ENCODE results near the gene CST4. TPM values are rescaled to one million over a fixed set of nuclear protein-coding genes. Genes with fewer than 3 reads are reported as not detected.

Gene CST4
- total RNA-seq, 3 donors from 2014 or later (not counting 1 experiment from before 2014, with no cell fraction given), result not detected

DNA sequence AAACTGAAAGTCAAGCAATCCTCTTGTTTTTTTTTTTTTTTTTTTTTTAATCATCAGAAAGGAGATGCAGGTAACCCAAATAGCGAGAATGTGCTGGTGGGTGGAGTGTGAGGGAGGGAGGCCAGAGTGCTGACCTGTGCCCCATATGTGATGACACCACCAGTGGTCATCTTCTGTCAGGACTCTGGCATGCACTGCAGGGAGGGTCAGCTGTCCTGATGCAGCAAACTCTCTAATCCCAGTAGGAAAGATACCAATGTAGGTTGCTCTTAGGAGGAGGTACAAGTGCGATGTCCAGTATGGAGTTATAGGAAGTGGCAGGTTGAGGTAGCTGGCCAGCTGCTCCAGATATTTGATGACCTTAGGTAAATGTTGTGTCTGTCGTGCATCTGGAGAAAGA lies 2.8 kb upstream of the CST4 start:
- Mint-ChIP-seq H3K27me3 (ENCODE audit: low read depth in 2 of 2) (peaks cover 7 to 8% of the 10 kb centered on the region in 2 donors), H3K4me1 (no peaks in the 10 kb centered on the region), H3K36me3 (no peaks in the 10 kb centered on the region), H3K9me3 (no peaks in the 10 kb centered on the region), H3K27ac (no peak overlapping the region), H3K4me3 (no peak overlapping the region)
- ATAC-seq (no peak), DNase-seq (no peak)
- H3K4me1 ChIP-seq (ENCODE audit: control insufficient read depth, insufficient read depth, low read length), result no peaks in the 10 kb centered on the region
- no peak overlapping the region for H3K27ac ChIP-seq (ENCODE audit: low read length)
- H3K4me3 ChIP-seq (ENCODE audit: low read length), result no peak overlapping the region
- no peaks in the 10 kb centered on the region for H3K27me3 ChIP-seq (ENCODE audit: control insufficient read depth, insufficient read depth, low read length)
- no peaks in the 10 kb centered on the region for H3K36me3 ChIP-seq (ENCODE audit: control insufficient read depth, insufficient read depth, low read length)
- intact Hi-C loops (cut with micrococcal nuclease), result no loop called here
- TF ChIP-seq, protein P1, sequence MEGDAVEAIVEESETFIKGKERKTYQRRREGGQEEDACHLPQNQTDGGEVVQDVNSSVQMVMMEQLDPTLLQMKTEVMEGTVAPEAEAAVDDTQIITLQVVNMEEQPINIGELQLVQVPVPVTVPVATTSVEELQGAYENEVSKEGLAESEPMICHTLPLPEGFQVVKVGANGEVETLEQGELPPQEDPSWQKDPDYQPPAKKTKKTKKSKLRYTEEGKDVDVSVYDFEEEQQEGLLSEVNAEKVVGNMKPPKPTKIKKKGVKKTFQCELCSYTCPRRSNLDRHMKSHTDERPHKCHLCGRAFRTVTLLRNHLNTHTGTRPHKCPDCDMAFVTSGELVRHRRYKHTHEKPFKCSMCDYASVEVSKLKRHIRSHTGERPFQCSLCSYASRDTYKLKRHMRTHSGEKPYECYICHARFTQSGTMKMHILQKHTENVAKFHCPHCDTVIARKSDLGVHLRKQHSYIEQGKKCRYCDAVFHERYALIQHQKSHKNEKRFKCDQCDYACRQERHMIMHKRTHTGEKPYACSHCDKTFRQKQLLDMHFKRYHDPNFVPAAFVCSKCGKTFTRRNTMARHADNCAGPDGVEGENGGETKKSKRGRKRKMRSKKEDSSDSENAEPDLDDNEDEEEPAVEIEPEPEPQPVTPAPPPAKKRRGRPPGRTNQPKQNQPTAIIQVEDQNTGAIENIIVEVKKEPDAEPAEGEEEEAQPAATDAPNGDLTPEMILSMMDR (IDR thresholded peaks at IDR 0.05), result no peak
- WGBS (ENCODE audit: insufficient coverage), result 91% methylated on average over 3 of the region's 3 CpGs
- no peaks in the 10 kb centered on the region for H3K9me3 ChIP-seq (ENCODE audit: control insufficient read depth, insufficient read depth, low read length)

DNA sequence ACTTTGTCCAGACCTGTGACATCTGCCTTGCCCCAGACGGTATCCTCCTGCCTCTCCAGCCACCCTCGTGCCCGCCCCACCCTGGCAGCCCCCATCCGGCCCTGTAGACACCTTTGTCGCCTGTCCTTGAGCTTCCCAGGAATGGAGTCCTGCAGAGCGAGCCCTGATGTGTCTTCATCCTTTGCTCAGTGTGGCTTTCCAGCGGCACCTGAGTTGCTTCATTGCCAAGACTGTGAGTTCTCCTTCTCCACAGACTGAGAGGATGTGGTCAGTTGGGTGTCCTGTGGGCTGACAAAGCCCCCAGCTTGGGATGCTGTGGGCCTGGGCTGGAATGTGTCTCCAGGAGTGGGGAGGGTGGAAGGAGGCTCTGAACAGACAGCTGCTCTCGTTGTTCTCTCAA lies 1.7 kb upstream of the CST4 start:
- intact Hi-C loops (cut with micrococcal nuclease), result no loop called here
- DNase-seq, result no peak
- Histone ChIP-seq H3K9me3 (ENCODE audit: control insufficient read depth, insufficient read depth, low read length) (no peaks in the 10 kb centered on the region), H3K27me3 (ENCODE audit: control insufficient read depth, insufficient read depth, low read length) (no peaks in the 10 kb centered on the region), H3K4me3 (ENCODE audit: low read length) (no peak overlapping the region), H3K27ac (ENCODE audit: low read length) (no peak overlapping the region), H3K4me1 (ENCODE audit: control insufficient read depth, insufficient read depth, low read length) (no peaks in the 10 kb centered on the region), H3K36me3 (ENCODE audit: control insufficient read depth, insufficient read depth, low read length) (no peaks in the 10 kb centered on the region)
- peaks cover 5 to 8% of the 10 kb centered on the region in 2 donors for H3K27me3 Mint-ChIP-seq (ENCODE audit: low read depth in 2 of 2)
- H3K4me1 Mint-ChIP-seq, result no peaks in the 10 kb centered on the region
- 88% methylated on average over 7 of the region's 8 CpGs for WGBS (ENCODE audit: insufficient coverage)
- no peak overlapping the region for H3K4me3 Mint-ChIP-seq
- no peaks in the 10 kb centered on the region for H3K36me3 Mint-ChIP-seq
- H3K27ac Mint-ChIP-seq, result no peak overlapping the region
- TF ChIP-seq, protein P1 (IDR thresholded peaks at IDR 0.05), result no peak
- H3K9me3 Mint-ChIP-seq, result no peaks in the 10 kb centered on the region
- ATAC-seq, result no peak

- intact Hi-C loops (cut with micrococcal nuclease), result no loop called here
- Histone ChIP-seq H3K27ac (ENCODE audit: low read length) (no peak overlapping the region), H3K4me1 (ENCODE audit: control insufficient read depth, insufficient read depth, low read length) (no peaks in the 10 kb centered on the region), H3K27me3 (ENCODE audit: control insufficient read depth, insufficient read depth, low read length) (no peaks in the 10 kb centered on the region), H3K9me3 (ENCODE audit: control insufficient read depth, insufficient read depth, low read length) (no peaks in the 10 kb centered on the region), H3K36me3 (ENCODE audit: control insufficient read depth, insufficient read depth, low read length) (no peaks in the 10 kb centered on the region), H3K4me3 (ENCODE audit: low read length) (no peak overlapping the region)
- Mint-ChIP-seq H3K36me3 (no peaks in the 10 kb centered on the region), H3K4me3 (no peak overlapping the region), H3K27me3 (ENCODE audit: low read depth in 2 of 2) (peaks cover 4 to 8% of the 10 kb centered on the region in 2 donors), H3K4me1 (no peaks in the 10 kb centered on the region), H3K9me3 (no peaks in the 10 kb centered on the region), H3K27ac (no peak overlapping the region)
- ATAC-seq (no peak), DNase-seq (no peak)
- TF ChIP-seq, protein P1 (IDR thresholded peaks at IDR 0.05), result no peak
- 48% methylated on average over 3 of the region's 3 CpGs for WGBS (ENCODE audit: insufficient coverage)
These were observed 507 bp upstream of the CST4 start for GRCh38 chr20:23689399-23689690.

GRCh38 chr20:23687986-23688385 lies 852 bp downstream of the CST4 start:
- H3K4me3 Mint-ChIP-seq, result no peak overlapping the region
- intact Hi-C loops (cut with micrococcal nuclease), result no loop called here
- no peaks in the 10 kb centered on the region for H3K9me3 Mint-ChIP-seq
- 68% methylated on average over 3 of the region's 3 CpGs for WGBS (ENCODE audit: insufficient coverage)
- Histone ChIP-seq H3K4me3 (ENCODE audit: low read length) (no peak overlapping the region), H3K27me3 (ENCODE audit: control insufficient read depth, insufficient read depth, low read length) (no peaks in the 10 kb centered on the region), H3K9me3 (ENCODE audit: control insufficient read depth, insufficient read depth, low read length) (no peaks in the 10 kb centered on the region), H3K36me3 (ENCODE audit: control insufficient read depth, insufficient read depth, low read length) (no peaks in the 10 kb centered on the region), H3K27ac (ENCODE audit: low read length) (no peak overlapping the region), H3K4me1 (ENCODE audit: control insufficient read depth, insufficient read depth, low read length) (no peaks in the 10 kb centered on the region)
- no peaks in the 10 kb centered on the region for H3K4me1 Mint-ChIP-seq
- no peak overlapping the region for H3K27ac Mint-ChIP-seq
- no peaks in the 10 kb centered on the region for H3K36me3 Mint-ChIP-seq
- no peak for ATAC-seq
- TF ChIP-seq, protein P1 (IDR thresholded peaks at IDR 0.05), result no peak
- DNase-seq, result no peak
- peaks cover 7 to 8% of the 10 kb centered on the region in 2 donors for H3K27me3 Mint-ChIP-seq (ENCODE audit: low read depth in 2 of 2)

Data from natural killer cell (primary cell).